Loucy (cell line): Measurements from ENCODE around the gene GRID2IP.
A peak's percentile ranks its signal among the peaks of the same experiment; 100 is the strongest.
"Not testable (repeated sequence)": the region's sequence is repeated elsewhere in the genome, so short reads cannot be mapped to it uniquely, and the experiment has no call there.

Experiments used
- H2AFZ ChIP-seq: fragments of 200-600 bp; sonication (generic); 2 replicates; pipeline ENCODE4 v1.6.0; 2016; ENCODE audit warnings: antibody characterized with exemption, mild to moderate bottlenecking, low read length, moderate library complexity
- H3F3A ChIP-seq: fragments of 200-600 bp; 2 replicates; pipeline ENCODE4 v1.6.0; 2016; ENCODE audit warnings: antibody characterized with exemption, low read depth, mild to moderate bottlenecking
- H3K27me3 ChIP-seq: fragments of 200-600 bp; sonication (generic); 2 replicates; pipeline ENCODE4 v1.6.1; 2014; ENCODE audit warnings: low read length, mild to moderate bottlenecking; ENCODE audit not compliant: insufficient read depth, poor library complexity, severe bottlenecking
- H3K36me3 ChIP-seq: fragments of 200-600 bp; sonication (generic); 2 replicates; pipeline ENCODE4 v1.6.1; 2016; ENCODE audit warnings: low read length; ENCODE audit not compliant: insufficient read depth
- H3K4me1 ChIP-seq: fragments of 200-600 bp; sonication (generic); 2 replicates; pipeline ENCODE4 v1.5.1; 2014; ENCODE audit warnings: low read length, mild to moderate bottlenecking; ENCODE audit not compliant: insufficient read depth, poor library complexity, severe bottlenecking
- H3K4me2 ChIP-seq: fragments of 200-600 bp; sonication (generic); 2 replicates; pipeline ENCODE4 v1.6.0; 2014; ENCODE audit warnings: antibody characterized with exemption, low read length, low read depth, mild to moderate bottlenecking; ENCODE audit not compliant: poor library complexity, severe bottlenecking
- H3K4me3 ChIP-seq: fragments of 200-600 bp; sonication (generic); 2 replicates; pipeline ENCODE4 v1.5.1; 2014; ENCODE audit warnings: low read length, mild to moderate bottlenecking, mixed read lengths; ENCODE audit not compliant: poor library complexity, severe bottlenecking
- H3K79me2 ChIP-seq: fragments of 200-600 bp; sonication (generic); 2 replicates; pipeline ENCODE4 v1.6.1; 2014; ENCODE audit warnings: low read length; ENCODE audit not compliant: insufficient read depth
- H3K9ac ChIP-seq: fragments of 200-600 bp; sonication (generic); 2 replicates; pipeline ENCODE4 v1.6.0; 2014; ENCODE audit warnings: mild to moderate bottlenecking, low read depth, low read length, moderate library complexity; ENCODE audit not compliant: poor library complexity, severe bottlenecking
- H3K9me2 ChIP-seq: fragments of 200-600 bp; sonication (generic); replicated peaks from 2 replicates; pipeline ENCODE4 v1.6.1; 2016; ENCODE audit warnings: low read depth, low read length, mixed read lengths
- H3K9me3 ChIP-seq: fragments of 200-600 bp; sonication (generic); 2 replicates; pipeline ENCODE4 v1.6.1; 2014; ENCODE audit warnings: mild to moderate bottlenecking, antibody characterized with exemption, low read length, low read depth; ENCODE audit not compliant: insufficient read depth
- H4K20me1 ChIP-seq: fragments of 200-600 bp; sonication (generic); 2 replicates; pipeline ENCODE4 v1.6.0; 2014; ENCODE audit warnings: antibody characterized with exemption, low read length, mild to moderate bottlenecking; ENCODE audit not compliant: insufficient read depth, poor library complexity, severe bottlenecking
- EZH2phosphoT487 ChIP-seq: fragments of 200-600 bp; IDR thresholded peaks from 2 replicates; pipeline ENCODE4 v1.6.1; 2018; ENCODE audit warnings: antibody characterized with exemption, mild to moderate bottlenecking, moderate library complexity, borderline replicate concordance
- TF ChIP-seq, protein P1 (sequence below): fragments of 200-600 bp; sonication (generic); conservative IDR thresholded peaks from 2 replicates; pipeline ENCODE4 v1.5.1; 2014; ENCODE audit warnings: mild to moderate bottlenecking, antibody characterized with exemption, low read length

GRID2IP gene

GRCh38 chr7:6589829-6590644 lies 38.8 kb upstream of the GRID2IP start, which contains the start of gene INTS15:
INTS15 (plus strand) TSS chr7:6590021; CDS start chr7:6590284, 263 bp downstream.
- peaks cover 15% of the 10 kb centered on the region for H4K20me1 ChIP-seq
- peak within 1 kb of the TSS; percentile 78 for H3K9ac ChIP-seq
- H3K36me3 ChIP-seq, result peaks cover 12% of the 10 kb centered on the region; the same call in 1 of the 2 replicates
- peaks cover 37% of the 10 kb centered on the region for H3K79me2 ChIP-seq
- H2AFZ ChIP-seq, result peak within 1 kb of the TSS; percentile 86
- TF ChIP-seq, protein P1, sequence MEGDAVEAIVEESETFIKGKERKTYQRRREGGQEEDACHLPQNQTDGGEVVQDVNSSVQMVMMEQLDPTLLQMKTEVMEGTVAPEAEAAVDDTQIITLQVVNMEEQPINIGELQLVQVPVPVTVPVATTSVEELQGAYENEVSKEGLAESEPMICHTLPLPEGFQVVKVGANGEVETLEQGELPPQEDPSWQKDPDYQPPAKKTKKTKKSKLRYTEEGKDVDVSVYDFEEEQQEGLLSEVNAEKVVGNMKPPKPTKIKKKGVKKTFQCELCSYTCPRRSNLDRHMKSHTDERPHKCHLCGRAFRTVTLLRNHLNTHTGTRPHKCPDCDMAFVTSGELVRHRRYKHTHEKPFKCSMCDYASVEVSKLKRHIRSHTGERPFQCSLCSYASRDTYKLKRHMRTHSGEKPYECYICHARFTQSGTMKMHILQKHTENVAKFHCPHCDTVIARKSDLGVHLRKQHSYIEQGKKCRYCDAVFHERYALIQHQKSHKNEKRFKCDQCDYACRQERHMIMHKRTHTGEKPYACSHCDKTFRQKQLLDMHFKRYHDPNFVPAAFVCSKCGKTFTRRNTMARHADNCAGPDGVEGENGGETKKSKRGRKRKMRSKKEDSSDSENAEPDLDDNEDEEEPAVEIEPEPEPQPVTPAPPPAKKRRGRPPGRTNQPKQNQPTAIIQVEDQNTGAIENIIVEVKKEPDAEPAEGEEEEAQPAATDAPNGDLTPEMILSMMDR, result peak; percentile 50; the same call in 1 of the 2 replicates
- no peak for TF ChIP-seq EZH2phosphoT487
- no peaks in the 10 kb centered on the region for H3K9me2 ChIP-seq
- H3F3A ChIP-seq, result no peaks in the 10 kb centered on the region
- H3K4me3 ChIP-seq, result peak within 1 kb of the TSS; percentile 85
- H3K27me3 ChIP-seq, result no peaks in the 10 kb centered on the region
- peaks cover 18% of the 10 kb centered on the region for H3K4me1 ChIP-seq
- H3K4me2 ChIP-seq, result peak within 1 kb of the TSS; percentile 99
- H3K9me3 ChIP-seq, result no peaks in the 10 kb centered on the region

- H3K9ac ChIP-seq, result peak overlapping the region; percentile 67
- no peaks in the 10 kb centered on the region for H3K9me2 ChIP-seq
- no peak for TF ChIP-seq EZH2phosphoT487
- TF ChIP-seq, protein P1, result no peak
- H3K9me3 ChIP-seq, result no peaks in the 10 kb centered on the region
- peaks cover 35% of the 10 kb centered on the region for H3K79me2 ChIP-seq
- H4K20me1 ChIP-seq, result peaks cover 15% of the 10 kb centered on the region
- peak overlapping the region; percentile 86 for H2AFZ ChIP-seq
- no peaks in the 10 kb centered on the region for H3F3A ChIP-seq
- peaks cover 13% of the 10 kb centered on the region; the same call in 1 of the 2 replicates for H3K36me3 ChIP-seq
- peak overlapping the region; percentile 75 for H3K4me2 ChIP-seq
- H3K27me3 ChIP-seq, result no peaks in the 10 kb centered on the region
- H3K4me1 ChIP-seq, result peaks cover 18% of the 10 kb centered on the region
- peak overlapping the region; percentile 65 for H3K4me3 ChIP-seq
These were observed 38.0 kb upstream of the GRID2IP start for GRCh38 chr7:6589151-6589828.

- H3F3A ChIP-seq, result no peaks in the 10 kb centered on the region
- no peak overlapping the region for H3K4me2 ChIP-seq
- H3K9me3 ChIP-seq, result no peaks in the 10 kb centered on the region
- H3K9me2 ChIP-seq, result no peaks in the 10 kb centered on the region
- H3K79me2 ChIP-seq, result peaks cover 35% of the 10 kb centered on the region
- no peaks in the 10 kb centered on the region for H3K27me3 ChIP-seq
- no peak overlapping the region for H3K9ac ChIP-seq
- peaks cover 15% of the 10 kb centered on the region for H4K20me1 ChIP-seq
- peaks cover 18% of the 10 kb centered on the region for H3K4me1 ChIP-seq
- TF ChIP-seq, protein P1, result no peak
- no peak for TF ChIP-seq EZH2phosphoT487
- H2AFZ ChIP-seq, result no peak overlapping the region
- peaks cover 14% of the 10 kb centered on the region; the same call in 1 of the 2 replicates for H3K36me3 ChIP-seq
- no peak overlapping the region for H3K4me3 ChIP-seq
These were observed 37.3 kb upstream of the GRID2IP start for GRCh38 chr7:6588566-6588965.

- H2AFZ ChIP-seq, H3K9me2 ChIP-seq, H3F3A ChIP-seq, H3K4me3 ChIP-seq, H3K9me3 ChIP-seq, H3K27me3 ChIP-seq, H3K9ac ChIP-seq, H4K20me1 ChIP-seq, H3K4me2 ChIP-seq, H3K79me2 ChIP-seq: not testable (repeated sequence)
- peaks cover 11% of the 10 kb centered on the region for H3K4me1 ChIP-seq
- peaks cover 15% of the 10 kb centered on the region; the same call in 1 of the 2 replicates for H3K36me3 ChIP-seq
These were observed 34.6 kb upstream of the GRID2IP start for GRCh38 chr7:6585746-6586432.
